Pancreas (tissue), 10 donors: ENCODE results near the gene SOCS2. TPM values are rescaled to one million over a fixed set of nuclear protein-coding genes. Genes with fewer than 3 reads are reported as not detected.

Experiments
- ATAC-seq, 4 donors: fragments of 200-7000 bp; cut with Tn5 transposase; one replicate each; pipeline versions ENCODE4 v1.8.0 to v1.9.1; 2020; ENCODE audit warnings: mild to moderate bottlenecking in 4 of 4, moderate library complexity in 4 of 4
- DNase-seq, 6 donors: peaks; one replicate each; pipeline ENCODE4 v3.0.0-alpha.2; 2020
- FAIRE-seq: peaks from 2 replicates; lab custom pipeline; 2012; peaks lifted over from hg19 to GRCh38; lab: Jason Lieb, UNC
- H3K27ac ChIP-seq, 4 donors: fragments of 200-600 bp; sonication (generic); 1 replicate in 3 of 4; 2 replicates in 1 of 4; pipeline versions ENCODE4 v1.5.0 to v1.8.0; 2020
- H3K27me3 ChIP-seq, 4 donors: fragments of 200-600 bp; one replicate each; pipeline ENCODE4 v1.8.0; 2021
- H3K36me3 ChIP-seq, 3 donors: fragments of 200-600 bp; sonication (generic) in 1 of 3; one replicate each; pipeline versions ENCODE4 v1.5.0 to v1.8.0; 2020 to 2021
- H3K4me1 ChIP-seq, 3 donors: fragments of 200-600 bp; one replicate each; pipeline ENCODE4 v1.8.0; 2021
- H3K4me3 ChIP-seq, 4 donors: fragments of 200-600 bp; sonication (generic) in 2 of 4; one replicate each; pipeline versions ENCODE4 v1.5.0 to v1.8.0; 2020 to 2021
- H3K9me3 ChIP-seq, 4 donors: fragments of 200-600 bp; one replicate each; pipeline ENCODE4 v1.8.0; 2021
- WGBS, 2 donors: extraction: QIAGEN DNeasy Blood & Tissue Kit; methylation state at CpG; one replicate each; pipeline ENCODE4 v1.1.7; 2013; 5-methylcytosine and 5-hydroxymethylcytosine counted together
- intact Hi-C, 3 donors: fragments of 100-400 bp; cut with DNase I; formaldehyde crosslinking; loops; one replicate each; pipeline versions ENCODE4 v1.11.1 to v1.14.2; 2022
- polyA plus RNA-seq, 2 donors: library from polyadenylated mRNA; stranded (reverse); fragments of 200-250 nt; gene quantifications; one replicate each; pipeline ENCODE4 v1.2.3, GENCODE V29; 2013
- total RNA-seq, 6 donors: library from RNA; stranded (reverse); fragmentation: NEBNext Ultra II Directional in 4 of 6; extraction: Animal tissue kit (Norgen Biotek cat#: 25700) in 4 of 6; gene quantifications; one replicate each; pipeline versions ENCODE4 v1.2.1 to v1.2.4, GENCODE V29; 2021 to 2023
- TF ChIP-seq, protein P1 (sequence below), 4 donors: fragments of 200-600 bp; sonication (generic) in 3 of 4; IDR thresholded peaks; one replicate each; pipeline versions ENCODE4 v1.5.0 to v1.8.0; 2021; ENCODE audit warnings: antibody characterized with exemption in 4 of 4
- donor health status: healthy with polysubstance abuse.
- donor health status: DM: no; HTN: no; CAD: no; lungs with moderate emphysema.
- donor health status: DM: no; HTN: no; CAD: no.
- donor health status: control.
- donor health status: control.
- donor health status: Bipolar disorder and iron deficiency.
- donor health status: DM: yes; HTN: yes; CAD: no.
- donor health status: DM: no; HTN: no; CAD: no.
- donor health status: DM: no; HTN: no; CAD: no.
- donor health status: DM: yes; HTN: yes; CAD: no.

The SOCS2 gene
- total and polyA plus RNA-seq, 8 donors: 3.2 to 14.8 (median 5.6) TPM

- FAIRE-seq (no peak), ATAC-seq (no peak), DNase-seq (no peak)
- intact Hi-C loops: no loop called here
- Histone ChIP-seq H3K4me3 (no peak overlapping the region), H3K27me3 (no peaks in the 10 kb centered on the region), H3K27ac (peak overlapping the region in 1 of 4 donors; percentile 22), H3K36me3 (no peaks in the 10 kb centered on the region), H3K4me1 (peaks cover 0 to 6% (median 0%) of the 10 kb centered on the region in 3 donors), H3K9me3 (no peaks in the 10 kb centered on the region)
- TF ChIP-seq, protein P1, sequence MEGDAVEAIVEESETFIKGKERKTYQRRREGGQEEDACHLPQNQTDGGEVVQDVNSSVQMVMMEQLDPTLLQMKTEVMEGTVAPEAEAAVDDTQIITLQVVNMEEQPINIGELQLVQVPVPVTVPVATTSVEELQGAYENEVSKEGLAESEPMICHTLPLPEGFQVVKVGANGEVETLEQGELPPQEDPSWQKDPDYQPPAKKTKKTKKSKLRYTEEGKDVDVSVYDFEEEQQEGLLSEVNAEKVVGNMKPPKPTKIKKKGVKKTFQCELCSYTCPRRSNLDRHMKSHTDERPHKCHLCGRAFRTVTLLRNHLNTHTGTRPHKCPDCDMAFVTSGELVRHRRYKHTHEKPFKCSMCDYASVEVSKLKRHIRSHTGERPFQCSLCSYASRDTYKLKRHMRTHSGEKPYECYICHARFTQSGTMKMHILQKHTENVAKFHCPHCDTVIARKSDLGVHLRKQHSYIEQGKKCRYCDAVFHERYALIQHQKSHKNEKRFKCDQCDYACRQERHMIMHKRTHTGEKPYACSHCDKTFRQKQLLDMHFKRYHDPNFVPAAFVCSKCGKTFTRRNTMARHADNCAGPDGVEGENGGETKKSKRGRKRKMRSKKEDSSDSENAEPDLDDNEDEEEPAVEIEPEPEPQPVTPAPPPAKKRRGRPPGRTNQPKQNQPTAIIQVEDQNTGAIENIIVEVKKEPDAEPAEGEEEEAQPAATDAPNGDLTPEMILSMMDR (IDR thresholded peaks at IDR 0.05): no peak
- 79 to 82% methylated on average over 6 of the region's 6 CpGs for WGBS, 2 donors
Measured at GRCh38 chr12:93592641-93593406, 20.3 kb downstream of the SOCS2 start.

- intact Hi-C loops: no loop called here
- peaks cover 0 to 6% (median 0%) of the 10 kb centered on the region in 3 donors for H3K4me1 ChIP-seq
Measured at GRCh38 chr12:93593843-93594242, 21.4 kb downstream of the SOCS2 start.

DNA sequence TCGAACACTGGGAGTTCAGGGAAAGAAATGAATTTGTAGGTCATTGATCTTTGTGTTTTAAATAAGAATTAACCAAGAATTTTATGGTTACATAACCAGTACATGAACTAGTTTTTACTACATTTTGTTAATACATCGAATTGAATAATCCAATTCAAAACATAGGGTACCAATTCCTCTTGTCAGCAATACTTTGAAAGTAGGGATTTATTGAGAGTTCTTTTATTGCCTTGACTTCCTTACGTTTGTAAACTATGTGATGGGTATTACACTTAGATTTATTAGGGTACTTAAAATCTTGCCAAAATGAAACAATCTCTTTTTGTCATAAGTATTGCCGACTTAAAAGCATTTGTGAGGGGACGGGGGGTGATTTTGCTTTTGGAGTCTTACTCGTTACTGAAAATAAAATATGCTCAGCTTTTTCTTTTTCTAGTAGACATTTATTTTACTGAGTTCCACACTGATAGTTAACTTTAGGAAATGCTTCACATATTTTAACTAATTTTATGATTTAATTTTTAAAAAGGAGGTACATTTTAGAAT is 22.4 kb downstream of the SOCS2 start:
- ATAC-seq: no peak
- Histone ChIP-seq H3K4me1 (peaks cover 0 to 6% (median 0%) of the 10 kb centered on the region in 3 donors), H3K27ac (no peak overlapping the region), H3K9me3 (no peaks in the 10 kb centered on the region), H3K27me3 (no peaks in the 10 kb centered on the region), H3K36me3 (no peaks in the 10 kb centered on the region), H3K4me3 (no peak overlapping the region)
- intact Hi-C loops: no loop called here
- no peak for FAIRE-seq
- DNase-seq: no peak
- 72 to 74% methylated on average over 6 of the region's 6 CpGs for WGBS, 2 donors
- TF ChIP-seq, protein P1 (IDR thresholded peaks at IDR 0.05): no peak

More at GRCh38 chr12:93593843-93594242, 21.4 kb downstream of the SOCS2 start:
- H3K27me3 ChIP-seq: no peaks in the 10 kb centered on the region
- H3K9me3 ChIP-seq: no peaks in the 10 kb centered on the region
- TF ChIP-seq, protein P1 (IDR thresholded peaks at IDR 0.05): no peak
- H3K36me3 ChIP-seq: no peaks in the 10 kb centered on the region
- no peak overlapping the region for H3K4me3 ChIP-seq
- FAIRE-seq (no peak), DNase-seq (no peak), ATAC-seq (no peak)
- WGBS, 2 donors: 77 to 80% methylated on average over 2 of the region's 2 CpGs
- peak overlapping the region in 1 of 4 donors; percentile 22 for H3K27ac ChIP-seq

- Histone ChIP-seq H3K27ac (no peak overlapping the region), H3K4me3 (no peak overlapping the region), H3K36me3 (no peaks in the 10 kb centered on the region), H3K27me3 (no peaks in the 10 kb centered on the region), H3K4me1 (peaks cover 0 to 6% (median 0%) of the 10 kb centered on the region in 3 donors), H3K9me3 (no peaks in the 10 kb centered on the region)
- no peak for ATAC-seq
- no peak for FAIRE-seq
- no peak for DNase-seq
- TF ChIP-seq, protein P1 (IDR thresholded peaks at IDR 0.05): no peak
- intact Hi-C loops: no loop called here
- WGBS, 2 donors: 72 to 77% methylated on average over 3 of the region's 3 CpGs
Measured at GRCh38 chr12:93595351-93595750, 22.9 kb downstream of the SOCS2 start.

DNA sequence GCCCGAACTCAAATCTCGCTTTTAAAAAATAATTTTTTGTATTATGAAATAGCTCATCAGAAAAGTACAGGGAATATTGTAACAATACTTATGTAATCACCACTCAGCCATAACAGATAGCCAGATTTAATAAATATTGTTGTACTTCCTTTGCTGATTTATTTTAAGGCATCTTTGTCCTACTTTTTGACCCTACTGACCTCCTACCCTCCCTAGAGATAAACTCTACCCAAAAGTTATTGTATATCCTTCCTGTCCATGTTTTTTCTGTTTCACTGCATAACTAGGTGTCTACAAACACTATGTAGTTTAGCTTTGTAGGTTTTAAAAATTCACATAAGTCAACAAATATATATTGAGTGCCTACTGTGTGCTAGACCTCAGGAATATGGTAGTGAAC is 25.1 kb downstream of the SOCS2 start:
- TF ChIP-seq, protein P1 (IDR thresholded peaks at IDR 0.05): no peak
- H3K4me3 ChIP-seq: no peak overlapping the region
- H3K4me1 ChIP-seq: no peaks in the 10 kb centered on the region
- DNase-seq (no peak), FAIRE-seq (no peak), ATAC-seq (no peak)
- intact Hi-C loops: no loop called here
- no peaks in the 10 kb centered on the region for H3K36me3 ChIP-seq
- no peaks in the 10 kb centered on the region for H3K9me3 ChIP-seq
- 78 to 84% methylated on average over 2 of the region's 2 CpGs for WGBS, 2 donors
- no peaks in the 10 kb centered on the region for H3K27me3 ChIP-seq
- no peak overlapping the region for H3K27ac ChIP-seq
